Activated CD8-positive, alpha-beta memory T cell treated with anti-CD3 and anti-CD28 coated beads for 36 hours (primary cell): Measurements from ENCODE around the gene TMEM255A. TPM values are rescaled to one million over a fixed set of nuclear protein-coding genes. Genes with fewer than 3 reads are reported as not detected.

Experiments
- CTCF ChIA-PET: fragments of 350-600 bp; sonication (Branson Sonifier 250); formaldehyde crosslinking; loops from one replicate; lab custom pipeline; 2021; ENCODE audit warnings: antibody characterized with exemption; lab: Charles Lee
- POLR2A ChIA-PET: fragments of 350-600 bp; sonication (Branson Sonifier 250); formaldehyde crosslinking; loops from one replicate; lab custom pipeline; 2021; ENCODE audit warnings: antibody characterized with exemption; lab: Charles Lee
- total RNA-seq, 2 experiments: library from RNA; stranded (reverse); gene quantifications; one replicate each; pipeline ENCODE4 v1.2.3, GENCODE V29; 2021

TMEM255A gene
- total RNA-seq, 2 experiments from 2014 or later = not detected

DNA sequence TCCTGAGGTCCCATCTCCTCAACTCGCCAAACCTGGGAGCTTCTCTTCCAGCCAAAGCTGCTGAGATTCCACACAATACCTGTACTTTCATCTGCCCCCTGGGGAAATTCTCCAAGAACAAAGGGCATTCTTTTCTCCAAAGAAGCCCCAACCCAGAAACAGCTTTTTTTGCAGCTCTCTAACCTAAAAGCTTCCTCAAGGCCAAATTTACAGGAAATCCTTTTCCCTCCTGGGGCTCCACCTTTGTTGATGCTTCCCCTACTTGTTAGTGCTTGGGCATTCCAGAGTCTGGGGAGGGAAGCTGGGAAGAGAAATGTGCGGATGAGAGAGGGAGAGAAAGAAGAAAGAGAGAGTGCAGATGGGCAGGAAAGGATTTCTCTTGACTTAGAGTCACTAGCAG, 36.3 kb downstream of the TMEM255A start:
- CTCF ChIA-PET = no interaction called here
- POLR2A ChIA-PET = no interaction called here

DNA sequence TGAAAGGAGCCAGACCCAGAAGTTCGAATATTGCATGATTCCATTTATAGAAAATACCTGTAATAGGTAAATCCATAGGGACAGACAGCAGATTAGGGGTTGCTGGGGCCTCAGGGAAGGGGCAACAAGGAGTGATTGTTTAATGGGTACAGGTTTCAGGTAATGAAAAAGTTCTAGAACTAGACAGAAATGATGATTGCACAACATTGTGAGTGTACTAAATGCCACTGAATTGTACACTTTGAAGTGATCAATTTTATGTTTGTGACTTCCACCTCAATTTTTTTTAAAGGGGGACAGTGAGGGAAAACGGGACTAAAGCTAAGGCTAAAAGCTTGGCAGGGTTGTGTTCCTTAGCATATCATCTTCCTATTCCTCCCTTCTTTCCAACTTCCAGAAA, 37.1 kb downstream of the TMEM255A start:
- ChIA-PET POLR2A (no interaction called here), CTCF (no interaction called here)

DNA sequence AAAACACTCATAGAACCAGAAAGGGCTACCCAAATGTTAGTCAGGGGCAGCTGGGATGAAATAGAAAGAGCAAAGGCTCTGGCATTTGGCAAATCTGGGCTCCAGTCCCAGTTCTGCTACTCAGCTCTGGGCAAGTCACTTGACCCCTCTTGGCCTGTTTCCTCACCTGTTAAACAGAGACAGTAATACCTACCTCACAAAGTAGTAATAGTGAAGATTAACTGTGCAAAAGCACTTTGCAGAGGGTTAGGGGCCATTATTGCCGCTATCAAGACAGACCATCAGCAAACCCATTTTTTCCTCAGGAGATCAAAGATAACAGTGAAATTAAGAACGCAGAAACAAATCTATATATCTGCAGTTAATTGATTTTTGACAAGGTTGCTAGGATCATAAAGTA, 40.0 kb downstream of the TMEM255A start:
- POLR2A ChIA-PET = no interaction called here
- CTCF ChIA-PET = no interaction called here

DNA sequence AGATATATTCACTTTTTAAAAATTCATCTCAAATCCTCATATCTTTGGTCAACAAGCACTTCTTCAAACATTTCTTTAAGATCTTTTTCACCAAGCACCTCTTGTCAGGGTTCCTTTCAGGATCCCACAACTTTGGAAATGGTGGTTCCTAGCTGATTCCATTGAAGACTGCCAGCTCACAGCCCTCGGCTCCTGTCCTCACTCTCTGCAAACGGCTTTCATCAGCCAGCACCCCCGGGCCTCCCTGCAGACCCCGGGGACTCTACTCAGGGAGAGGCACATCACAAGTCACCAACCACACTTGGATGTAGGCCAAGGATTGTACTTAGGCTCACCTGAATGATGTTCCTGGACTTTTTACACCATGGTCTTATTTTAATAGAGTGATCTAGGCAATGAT, 40.7 kb downstream of the TMEM255A start:
- ChIA-PET POLR2A (no interaction called here), CTCF (no interaction called here)

DNA sequence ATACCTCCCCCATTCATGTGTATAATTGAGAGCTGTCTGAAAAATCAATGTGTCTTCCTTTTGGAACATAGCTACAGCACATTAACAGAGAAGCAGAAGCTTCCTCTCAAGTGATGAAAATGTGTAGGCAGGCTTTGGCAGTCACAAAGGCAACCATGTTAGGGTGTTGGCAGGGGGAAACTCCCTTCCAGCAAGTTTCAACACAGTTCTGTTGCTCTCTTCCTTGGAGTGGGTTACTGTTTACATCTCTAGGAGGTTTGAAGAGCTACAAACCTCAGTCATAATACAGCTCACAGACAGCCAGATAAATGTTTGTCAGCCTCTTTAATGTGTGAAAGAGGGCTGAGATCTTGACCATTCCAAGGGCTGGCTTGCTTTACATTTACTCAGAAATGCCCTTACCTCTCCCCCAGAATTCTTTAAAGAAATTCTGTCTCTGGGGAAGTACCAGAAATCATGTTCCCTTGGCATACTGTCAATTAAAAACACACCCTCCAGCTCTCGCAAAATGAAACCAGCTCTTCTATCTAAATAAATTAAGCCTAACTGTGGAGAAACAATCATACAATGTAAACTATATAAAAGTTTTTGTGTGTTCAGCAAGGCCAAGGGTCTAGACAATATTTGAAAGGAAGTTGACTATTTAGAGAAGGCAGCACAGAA, 41.8 kb downstream of the TMEM255A start:
- CTCF ChIA-PET = no interaction called here
- POLR2A ChIA-PET = interaction anchor here (0.7 kb wide), 1 partner anchor 870 kb away, joined by 4 read pairs; no protein-coding TSS in a partner anchor

- POLR2A ChIA-PET = no interaction called here
- CTCF ChIA-PET = no interaction called here
These were observed 46.9 kb downstream of the TMEM255A start for GRCh38 chrX:120264341-120264740.

GRCh38 chrX:120262859-120263708, 48.2 kb downstream of the TMEM255A start:
- ChIA-PET POLR2A (no interaction called here), CTCF (no interaction called here)

DNA sequence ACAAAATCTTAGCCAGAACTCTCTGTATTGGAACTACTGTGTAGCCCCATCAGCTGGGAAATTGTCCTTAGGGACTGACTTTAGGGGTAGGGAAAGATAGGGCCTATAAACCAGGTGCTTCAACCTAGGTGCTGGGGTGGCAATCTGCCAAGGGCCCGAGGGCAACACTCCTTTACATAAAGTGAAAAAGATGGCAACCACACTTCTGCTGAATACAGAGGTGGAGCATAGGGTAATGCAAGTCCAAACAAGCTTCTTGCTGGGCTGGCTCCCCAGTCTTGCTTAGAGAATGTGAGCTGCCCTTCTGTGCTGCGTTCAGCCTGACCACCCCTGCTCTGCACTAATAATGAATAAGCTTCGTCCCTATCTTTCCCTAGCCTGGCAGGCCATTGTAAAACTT, 50.9 kb downstream of the TMEM255A start:
- CTCF ChIA-PET = no interaction called here
- POLR2A ChIA-PET = no interaction called here

GRCh38 chrX:120253784-120254183, 57.5 kb downstream of the TMEM255A start:
- ChIA-PET CTCF (no interaction called here), POLR2A (no interaction called here)

GRCh38 chrX:120251471-120252011, 59.7 kb downstream of the TMEM255A start:
- ChIA-PET POLR2A (interaction anchor here (0.6 to 1.9 kb wide), 3 partner anchors 57 to 322 kb away, joined by 5 to 6 read pairs (median 5); no protein-coding TSS in a partner anchor), CTCF (no interaction called here)

DNA sequence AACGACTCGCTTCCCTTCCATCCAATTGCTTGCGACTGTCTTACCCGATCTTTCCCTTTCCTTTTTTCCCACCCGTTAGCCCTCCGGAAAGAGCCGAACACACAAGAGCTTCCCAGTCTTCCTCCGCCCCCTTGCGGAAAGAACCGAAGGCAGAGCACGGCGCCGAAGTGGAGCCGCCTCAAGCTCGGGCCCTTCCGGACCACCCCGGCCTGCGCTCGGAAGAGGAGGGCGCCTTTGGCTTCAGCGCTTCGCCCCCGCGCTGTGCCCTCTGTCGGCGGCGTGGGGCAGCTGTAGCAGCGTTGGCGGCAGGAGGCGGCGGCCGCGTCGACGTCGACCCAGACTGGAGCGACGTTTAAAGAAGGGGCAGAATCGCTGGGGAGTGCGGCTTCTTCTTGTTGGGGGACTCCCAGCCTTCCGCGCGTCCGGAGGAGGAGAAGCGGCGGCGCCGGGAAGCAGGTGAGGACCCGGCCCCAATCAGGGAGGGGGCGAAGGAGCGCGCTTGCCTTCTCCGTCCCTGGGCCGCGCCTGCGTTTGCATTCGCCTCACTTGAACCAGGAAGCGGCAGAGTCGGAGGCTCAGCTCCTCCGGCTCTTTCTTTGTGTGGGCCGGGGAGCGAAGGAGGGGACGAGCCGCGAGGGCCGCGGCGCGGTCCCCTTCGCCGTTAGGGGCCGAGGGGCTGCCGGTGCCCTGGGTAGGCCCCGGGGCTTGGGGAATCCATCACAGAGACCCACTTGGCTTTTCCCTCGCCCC, 60.6 kb downstream of the TMEM255A start, which contains the start of gene ZBTB33:
TSS of gene ZBTB33 (plus strand) at position 291 of the 750 bp plus-strand sequence. CDS start 2,604 bp downstream, outside the sequence.
- ChIA-PET CTCF (interaction anchor here (1.1 kb wide), 1 partner anchor 58 kb away, joined by 4 read pairs; no protein-coding TSS in a partner anchor), POLR2A (interaction anchor here (1.9 kb wide), 1 partner anchor 58 kb away, joined by 6 read pairs; no protein-coding TSS in a partner anchor)

DNA sequence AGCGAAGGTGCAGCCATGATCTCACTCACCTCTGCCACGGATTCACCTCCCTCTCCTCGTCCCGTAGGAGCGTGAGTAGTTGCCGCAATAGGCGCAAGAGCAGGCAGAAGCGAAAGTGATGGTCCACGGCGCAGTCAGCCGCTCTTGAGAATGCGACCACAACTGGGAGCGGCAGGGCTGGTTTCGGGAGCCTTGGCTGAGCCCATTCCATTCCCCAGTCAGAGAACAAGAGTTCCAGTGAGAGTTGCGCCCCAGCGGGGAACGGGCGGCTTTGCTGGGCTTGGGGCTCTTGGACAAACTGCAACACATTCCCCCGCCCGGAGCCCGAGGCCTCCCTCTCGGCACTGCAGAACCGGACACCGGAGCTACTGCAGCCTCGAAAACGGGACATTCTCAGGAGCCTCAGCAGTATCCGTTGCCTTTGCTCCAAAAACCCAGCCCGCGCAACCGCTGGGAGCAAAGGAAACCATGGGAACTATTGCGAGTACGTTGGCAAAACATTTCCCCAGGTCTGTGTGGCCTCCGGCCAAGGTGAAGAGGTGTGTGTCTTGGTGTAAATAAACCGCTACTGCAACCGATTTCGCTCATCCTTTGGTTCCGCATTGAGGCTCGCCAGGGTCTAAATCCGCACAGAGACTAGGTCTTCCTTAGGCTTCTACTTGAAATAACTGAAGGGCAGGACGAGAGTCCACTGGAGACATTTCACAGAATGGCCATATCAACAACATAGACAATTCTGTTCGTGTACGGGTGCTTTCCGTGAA, 66.3 kb downstream of the TMEM255A start:
- ChIA-PET CTCF (no interaction called here), POLR2A (no interaction called here)

DNA sequence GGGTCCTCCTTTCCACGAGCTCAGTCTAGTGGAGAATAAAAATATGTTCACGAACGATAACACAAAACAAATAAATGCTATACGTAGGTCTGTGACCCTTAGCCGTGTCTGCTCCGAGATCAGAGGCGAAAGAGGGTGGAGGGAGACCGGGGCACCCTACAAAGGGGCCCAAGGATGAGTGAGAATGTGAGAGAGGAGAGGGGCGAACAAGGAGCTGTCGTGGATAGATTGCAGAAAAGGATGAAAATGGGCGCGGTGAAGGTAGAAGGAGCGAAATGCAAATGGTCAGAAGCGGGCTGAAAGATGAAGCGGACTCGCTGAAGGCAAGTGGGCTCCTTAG, 66.9 kb downstream of the TMEM255A start:
- ChIA-PET POLR2A (no interaction called here), CTCF (no interaction called here)

DNA sequence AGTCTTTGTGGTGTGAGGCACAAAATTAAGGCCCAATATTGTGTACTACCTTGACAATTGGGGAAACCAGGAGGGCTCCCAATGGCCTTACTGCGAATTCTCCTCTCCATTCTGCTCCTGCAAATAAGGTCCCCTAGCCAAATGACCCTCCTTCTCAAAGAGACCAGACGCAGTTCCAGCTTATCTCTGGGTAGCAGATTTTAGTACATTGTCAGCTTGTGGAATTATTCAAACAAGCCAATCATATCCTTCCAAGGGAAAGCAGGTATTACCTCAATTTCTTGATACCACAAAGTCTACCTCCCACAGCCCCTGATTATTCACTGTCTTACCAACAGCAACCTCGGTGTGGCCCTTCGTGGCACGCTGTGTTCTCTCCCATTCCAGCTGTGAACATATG, 68.4 kb downstream of the TMEM255A start:
- ChIA-PET CTCF (no interaction called here), POLR2A (no interaction called here)

DNA sequence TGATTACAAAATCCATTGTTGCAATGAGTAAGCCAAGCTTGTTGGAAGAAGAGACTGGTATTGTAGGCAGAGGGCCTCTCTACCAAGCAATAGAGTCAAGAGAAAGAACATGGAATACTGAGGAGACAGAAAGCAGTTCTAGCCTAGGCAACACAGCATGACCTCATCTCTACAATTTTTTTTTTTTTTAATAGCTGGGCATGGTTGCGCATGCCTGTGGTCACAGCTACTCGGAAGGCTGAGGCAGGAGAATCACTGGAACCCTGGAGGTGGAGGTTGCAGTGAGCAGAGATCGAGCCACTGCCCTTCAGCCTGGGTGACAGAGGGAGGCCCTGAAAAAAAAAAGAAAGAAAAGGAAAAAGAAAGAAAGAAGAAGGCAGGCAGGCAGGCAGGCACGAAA, 72.3 kb downstream of the TMEM255A start:
- ChIA-PET POLR2A (no interaction called here), CTCF (no interaction called here)

- CTCF ChIA-PET = no interaction called here
- POLR2A ChIA-PET = no interaction called here
These were observed 74.4 kb downstream of the TMEM255A start for GRCh38 chrX:120236687-120237479.

DNA sequence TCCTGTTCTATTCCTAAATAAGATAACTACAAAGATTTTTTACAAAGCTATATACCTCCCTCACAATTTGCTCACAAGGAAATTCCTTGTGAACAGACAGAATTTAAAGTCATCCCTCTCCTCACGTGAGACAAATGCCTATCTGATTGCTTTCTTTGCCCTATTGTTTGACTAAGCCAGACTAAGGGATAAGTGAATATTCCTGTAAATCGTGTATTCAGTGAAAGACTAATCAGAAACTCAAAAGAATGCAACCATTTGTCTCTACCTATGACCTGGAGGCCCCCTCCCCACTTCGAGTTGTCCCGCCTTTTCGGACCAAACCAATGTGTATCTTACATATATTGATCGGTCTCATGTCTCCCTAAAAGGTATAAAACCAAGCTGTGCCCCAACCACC, 76.0 kb downstream of the TMEM255A start:
- ChIA-PET CTCF (no interaction called here), POLR2A (no interaction called here)
